Liver (tissue), 9 donors: ENCODE results near the gene RSBN1. TPM values are rescaled to one million over a fixed set of nuclear protein-coding genes. Genes with fewer than 3 reads are reported as not detected.

Source experiments
- DNase-seq: peaks from one replicate; pipeline ENCODE4 v3.0.0-alpha.2; 2017; ENCODE audit warnings: low spot score
- H3K27ac ChIP-seq, 2 donors: one replicate each; pipeline ENCODE4 v1.7.0; 2013; ENCODE audit warnings: inconsistent platforms in 2 of 2, low read length in 2 of 2, control low read depth in 1 of 2, low read depth in 1 of 2, mild to moderate bottlenecking in 1 of 2
- H3K27me3 ChIP-seq, 4 donors: one replicate each; pipeline versions ENCODE4 v1.6.1 to v1.7.0; 2013; ENCODE audit warnings: low read length in 3 of 4, inconsistent platforms in 1 of 4, mild to moderate bottlenecking in 1 of 4, moderate library complexity in 1 of 4; ENCODE audit not compliant: control insufficient read depth in 4 of 4, insufficient read depth in 4 of 4
- H3K36me3 ChIP-seq, 4 donors: one replicate each; pipeline versions ENCODE4 v1.6.1 to v1.7.0; 2013; ENCODE audit warnings: low read length in 3 of 4, mild to moderate bottlenecking in 3 of 4, low read depth in 1 of 4, moderate library complexity in 1 of 4; ENCODE audit not compliant: control insufficient read depth in 4 of 4, insufficient read depth in 3 of 4
- H3K4me1 ChIP-seq, 4 donors: one replicate each; pipeline versions ENCODE4 v1.6.1 to v1.7.0; 2013; ENCODE audit warnings: low read length in 3 of 4, mild to moderate bottlenecking in 3 of 4, moderate library complexity in 1 of 4; ENCODE audit not compliant: control insufficient read depth in 4 of 4, insufficient read depth in 4 of 4
- H3K4me3 ChIP-seq, 3 donors: one replicate each; pipeline versions ENCODE4 v1.6.1 to v1.7.0; 2013; ENCODE audit warnings: low read length in 3 of 3, control low read depth in 1 of 3, low read depth in 1 of 3, mild to moderate bottlenecking in 1 of 3
- H3K9ac ChIP-seq, 2 donors: one replicate each; pipeline ENCODE4 v1.7.0; 2013; ENCODE audit warnings: low read length in 2 of 2, mild to moderate bottlenecking in 2 of 2, moderate library complexity in 2 of 2, control low read depth in 1 of 2, low read depth in 1 of 2
- H3K9me3 ChIP-seq, 4 donors: one replicate each; pipeline versions ENCODE4 v1.6.1 to v1.7.0; 2013; ENCODE audit warnings: low read length in 3 of 4; ENCODE audit not compliant: control insufficient read depth in 4 of 4
- ATF3 ChIP-seq: IDR thresholded peaks from 2 replicates; pipeline ENCODE4 v1.6.1; 2016; ENCODE audit warnings: antibody characterized with exemption
- EGR1 ChIP-seq, 2 donors: IDR thresholded peaks; 2 replicates each; pipeline ENCODE4 v1.6.1; 2016 to 2018; ENCODE audit warnings: antibody characterized with exemption in 2 of 2, low read depth in 2 of 2
- FOXA1 ChIP-seq: IDR thresholded peaks from 2 replicates; pipeline ENCODE4 v1.6.1; 2016; ENCODE audit warnings: antibody characterized with exemption
- FOXA2 ChIP-seq: IDR thresholded peaks from 2 replicates; pipeline ENCODE4 v1.6.1; 2016; ENCODE audit warnings: antibody characterized with exemption
- GABPA ChIP-seq, 2 donors: IDR thresholded peaks in 1 of 2; conservative IDR thresholded peaks in 1 of 2; 2 replicates each; pipeline ENCODE4 v1.6.1; 2016; ENCODE audit warnings: antibody characterized with exemption in 2 of 2, mild to moderate bottlenecking in 1 of 2, moderate library complexity in 1 of 2
- HNF4A ChIP-seq, 2 donors: conservative IDR thresholded peaks; 2 replicates each; pipeline ENCODE4 v1.6.1; 2016; ENCODE audit warnings: antibody characterized with exemption in 2 of 2, mild to moderate bottlenecking in 2 of 2
- HNF4G ChIP-seq: IDR thresholded peaks from 2 replicates; pipeline ENCODE4 v1.6.1; 2016; ENCODE audit warnings: antibody characterized with exemption
- JUND ChIP-seq, 2 donors: IDR thresholded peaks; 2 replicates each; pipeline ENCODE4 v1.6.1; 2016; ENCODE audit warnings: antibody characterized with exemption in 2 of 2
- NR2F2 ChIP-seq: IDR thresholded peaks from 2 replicates; pipeline ENCODE4 v1.6.1; 2016; ENCODE audit warnings: antibody characterized with exemption
- RAD21 ChIP-seq, 2 donors: IDR thresholded peaks; 2 replicates each; pipeline ENCODE4 v1.6.1; 2016; ENCODE audit warnings: antibody characterized with exemption in 2 of 2, mild to moderate bottlenecking in 2 of 2
- RXRA ChIP-seq, 2 donors: IDR thresholded peaks; 2 replicates each; pipeline ENCODE4 v1.6.1; 2017 to 2018; ENCODE audit warnings: antibody characterized with exemption in 2 of 2, mild to moderate bottlenecking in 1 of 2
- SP1 ChIP-seq: IDR thresholded peaks from 2 replicates; pipeline ENCODE4 v1.6.1; 2018; ENCODE audit warnings: antibody characterized with exemption, mild to moderate bottlenecking
- TAF1 ChIP-seq: conservative IDR thresholded peaks from 2 replicates; pipeline ENCODE4 v1.6.1; 2016; ENCODE audit warnings: antibody characterized with exemption, mild to moderate bottlenecking
- YY1 ChIP-seq: IDR thresholded peaks from 2 replicates; pipeline ENCODE4 v1.6.1; 2016; ENCODE audit warnings: antibody characterized with exemption, mild to moderate bottlenecking
- ZBTB33 ChIP-seq: IDR thresholded peaks from 2 replicates; pipeline ENCODE4 v1.6.1; 2016; ENCODE audit warnings: antibody characterized with exemption
- WGBS: extraction: QIAGEN DNeasy Blood & Tissue Kit; methylation state at CpG from one replicate; pipeline ENCODE4 v1.1.7; 2013; 5-methylcytosine and 5-hydroxymethylcytosine counted together
- polyA plus RNA-seq, 2 donors: library from polyadenylated mRNA; stranded (reverse) in 1 of 2; unstranded in 1 of 2; fragments of 200-250 nt in 1 of 2; fragments of >200 nt in 1 of 2; fragmentation: Nextera tagmentation in 1 of 2; extraction: Ambion mirVana in 1 of 2; gene quantifications; one replicate each; pipeline versions ENCODE4 v1.2.1 to v1.2.3, GENCODE V29; 2013 to 2015
- total RNA-seq, 2 donors: library from RNA; depleted of rRNA; stranded (reverse); fragments of >200 nt; gene quantifications; one replicate each; pipeline ENCODE4 v1.2.3, GENCODE V29; 2014
- TF ChIP-seq, protein P1 (sequence below): fragments of 150-350 bp; IDR thresholded peaks from 2 replicates; pipeline ENCODE4 v1.5.1; 2017; ENCODE audit warnings: improper control_type of control experiment, low read depth, low read length; ENCODE audit not compliant: missing input control
- TF ChIP-seq, protein P2 (sequence below): IDR thresholded peaks from 2 replicates; pipeline ENCODE4 v1.6.1; 2016; ENCODE audit warnings: antibody characterized with exemption
- donor health status: healthy.
- donor health status: healthy.
- donor health status: healthy.
- donor health status: healthy.
- donor health status: healthy.

Gene RSBN1
- total and polyA plus RNA-seq, 4 donors: 2.3 to 11.3 (median 5.6) TPM

DNA sequence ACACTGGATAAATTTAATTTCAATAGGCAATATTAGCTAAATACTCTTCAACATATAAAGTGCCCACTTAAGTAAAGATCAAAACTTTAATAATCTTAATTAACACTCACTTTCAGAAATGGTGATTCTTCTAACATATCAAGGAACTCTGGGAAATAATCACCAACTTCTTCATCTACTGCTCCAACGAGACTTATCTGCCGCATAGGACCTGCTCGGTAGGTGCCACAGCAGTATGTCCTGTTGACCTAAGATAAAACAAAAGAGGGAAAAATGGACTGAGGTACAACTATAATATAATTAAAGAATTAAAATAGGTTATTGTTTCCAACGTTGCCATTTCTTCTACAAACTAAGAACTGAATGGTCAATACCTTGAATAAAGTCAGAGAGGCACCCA, 34.7 kb downstream of the RSBN1 start:
- H3K9ac ChIP-seq: no peak overlapping the region
- TF ChIP-seq RXRA (IDR thresholded peaks at IDR 0.05) (no peak), JUND (IDR thresholded peaks at IDR 0.05) (no peak), GABPA (IDR thresholded peaks at IDR 0.05 in 1 of 2, conservative IDR thresholded peaks at IDR 0.05 in 1 of 2) (no peak), RAD21 (IDR thresholded peaks at IDR 0.05) (no peak), HNF4G (no peak), SP1 (no peak), HNF4A (conservative IDR thresholded peaks at IDR 0.05) (no peak), ZBTB33 (no peak), NR2F2 (no peak), EGR1 (IDR thresholded peaks at IDR 0.05; ENCODE audit: low read depth in 2 of 2) (no peak), TAF1 (no peak), FOXA2 (no peak)
- TF ChIP-seq, protein P1, sequence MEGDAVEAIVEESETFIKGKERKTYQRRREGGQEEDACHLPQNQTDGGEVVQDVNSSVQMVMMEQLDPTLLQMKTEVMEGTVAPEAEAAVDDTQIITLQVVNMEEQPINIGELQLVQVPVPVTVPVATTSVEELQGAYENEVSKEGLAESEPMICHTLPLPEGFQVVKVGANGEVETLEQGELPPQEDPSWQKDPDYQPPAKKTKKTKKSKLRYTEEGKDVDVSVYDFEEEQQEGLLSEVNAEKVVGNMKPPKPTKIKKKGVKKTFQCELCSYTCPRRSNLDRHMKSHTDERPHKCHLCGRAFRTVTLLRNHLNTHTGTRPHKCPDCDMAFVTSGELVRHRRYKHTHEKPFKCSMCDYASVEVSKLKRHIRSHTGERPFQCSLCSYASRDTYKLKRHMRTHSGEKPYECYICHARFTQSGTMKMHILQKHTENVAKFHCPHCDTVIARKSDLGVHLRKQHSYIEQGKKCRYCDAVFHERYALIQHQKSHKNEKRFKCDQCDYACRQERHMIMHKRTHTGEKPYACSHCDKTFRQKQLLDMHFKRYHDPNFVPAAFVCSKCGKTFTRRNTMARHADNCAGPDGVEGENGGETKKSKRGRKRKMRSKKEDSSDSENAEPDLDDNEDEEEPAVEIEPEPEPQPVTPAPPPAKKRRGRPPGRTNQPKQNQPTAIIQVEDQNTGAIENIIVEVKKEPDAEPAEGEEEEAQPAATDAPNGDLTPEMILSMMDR: no peak
- TF ChIP-seq, protein P2, sequence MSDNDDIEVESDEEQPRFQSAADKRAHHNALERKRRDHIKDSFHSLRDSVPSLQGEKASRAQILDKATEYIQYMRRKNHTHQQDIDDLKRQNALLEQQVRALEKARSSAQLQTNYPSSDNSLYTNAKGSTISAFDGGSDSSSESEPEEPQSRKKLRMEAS: no peak
- H3K27ac ChIP-seq: no peak overlapping the region
- no peak overlapping the region for H3K4me3 ChIP-seq
- H3K36me3 ChIP-seq: peaks cover 2 to 8% (median 6%) of the 10 kb centered on the region in 4 donors
- H3K27me3 ChIP-seq: no peaks in the 10 kb centered on the region
- WGBS: 94% methylated on average over 4 of the region's 4 CpGs
- H3K4me1 ChIP-seq: no peaks in the 10 kb centered on the region
- DNase-seq: no peak
- H3K9me3 ChIP-seq: no peaks in the 10 kb centered on the region

DNA sequence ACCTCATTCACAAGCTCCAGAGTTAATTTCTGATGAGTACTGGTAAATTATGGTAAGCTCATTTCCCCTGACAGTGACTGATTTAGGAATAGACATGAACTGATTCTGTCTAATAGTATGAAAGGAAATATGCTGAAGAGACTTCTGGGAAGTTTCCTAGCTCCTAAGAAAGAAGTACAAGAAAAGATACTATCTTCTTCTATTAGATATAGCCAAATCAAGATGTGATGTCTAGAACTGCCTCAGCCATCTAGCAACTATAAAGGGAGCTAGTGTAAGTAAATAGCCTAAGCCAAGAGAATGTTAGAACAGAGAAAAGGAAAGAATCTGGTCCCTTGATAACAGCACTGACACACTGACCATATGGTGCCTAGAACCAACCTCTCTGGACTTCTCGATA, 42.2 kb downstream of the RSBN1 start:
- H3K4me1 ChIP-seq: peaks cover 0 to 1% (median 0%) of the 10 kb centered on the region in 4 donors
- no peak for DNase-seq
- H3K36me3 ChIP-seq: peaks cover 0 to 22% (median 19%) of the 10 kb centered on the region in 4 donors
- H3K27ac ChIP-seq: no peak overlapping the region
- TF ChIP-seq NR2F2 (no peak), RXRA (IDR thresholded peaks at IDR 0.05) (no peak), YY1 (no peak), GABPA (IDR thresholded peaks at IDR 0.05 in 1 of 2, conservative IDR thresholded peaks at IDR 0.05 in 1 of 2) (no peak), TAF1 (no peak), SP1 (no peak), ATF3 (no peak), EGR1 (IDR thresholded peaks at IDR 0.05; ENCODE audit: low read depth in 2 of 2) (no peak), FOXA1 (no peak), FOXA2 (no peak), HNF4G (no peak), JUND (IDR thresholded peaks at IDR 0.05) (no peak), ZBTB33 (no peak), HNF4A (conservative IDR thresholded peaks at IDR 0.05) (no peak), RAD21 (IDR thresholded peaks at IDR 0.05) (no peak)
- TF ChIP-seq, protein P2: no peak
- H3K9ac ChIP-seq: no peak overlapping the region
- H3K27me3 ChIP-seq: no peaks in the 10 kb centered on the region
- 83% methylated on average over 1 of the region's 1 CpG for WGBS
- H3K9me3 ChIP-seq: no peaks in the 10 kb centered on the region
- H3K4me3 ChIP-seq: no peak overlapping the region
